Measurements from ENCODE around the gene PDK3. TPM values are rescaled to one million over a fixed set of nuclear protein-coding genes. Genes with fewer than 3 reads are reported as not detected.

Gene PDK3
- total RNA-seq, 1 experiment from 2014 or later: 47.3 TPM

- no peak overlapping the region for H2BK15ac ChIP-seq (ENCODE audit: low read depth, low read length)
- no peaks in the 10 kb centered on the region for H3K23me2 ChIP-seq (ENCODE audit: insufficient read length, low read depth, low read length, poor library complexity, severe bottlenecking)
- H3K9me3 ChIP-seq (ENCODE audit: control insufficient read depth, low read depth, low read length): no peaks in the 10 kb centered on the region
- no peak overlapping the region for H2AK5ac ChIP-seq (ENCODE audit: insufficient read length, low read length)
- Mint-ChIP-seq H3K9me3 (no peaks in the 10 kb centered on the region), H3K27me3 (ENCODE audit: low read depth) (no peaks in the 10 kb centered on the region), H3K27ac (peak overlapping the region in 1 of 3 experiments; percentile 25; a peak in 2 of 7 replicates), H3K4me3 (no peak overlapping the region), H3K36me3 (ENCODE audit: insufficient read depth in 1 of 3, low read depth in 3 of 3) (no peaks in the 10 kb centered on the region), H3K4me1 (peaks cover 37 to 56% of the 10 kb centered on the region in 2 experiments)
- no CpG with 5 or more reads among the region's 2 CpGs for WGBS (ENCODE audit: extremely low coverage, insufficient read length, low lambda C conversion rate)
- H3K4ac ChIP-seq (ENCODE audit: low read depth, low read length): no peak overlapping the region
- no peak overlapping the region for H2BK5ac ChIP-seq (ENCODE audit: insufficient read length, low read length)
- H3K4me1 ChIP-seq (ENCODE audit: insufficient read depth, low read length): no peaks in the 10 kb centered on the region; the same call in 1 of the 2 replicates
- H3K9ac ChIP-seq (ENCODE audit: extremely low read depth, insufficient read length, low read length): no peak overlapping the region
- DNase-seq: no peak
- H3K4me2 ChIP-seq (ENCODE audit: insufficient read depth, insufficient read length, low read length): no peak overlapping the region
- H2BK12ac ChIP-seq (ENCODE audit: insufficient read length, low read depth, low read length): no peak overlapping the region
- no peak overlapping the region for H3T11ph ChIP-seq (ENCODE audit: low read length)
- no peak overlapping the region for H3K23ac ChIP-seq (ENCODE audit: insufficient read length, low read depth, low read length)
- peaks cover 3% of the 10 kb centered on the region for H3K79me1 ChIP-seq (ENCODE audit: insufficient read depth, low read depth, low read length, poor library complexity, severe bottlenecking)
- no peak overlapping the region for H3K18ac ChIP-seq (ENCODE audit: insufficient read length, low read depth, low read length)
- H3K56ac ChIP-seq (ENCODE audit: insufficient read length, low read depth, low read length): no peak overlapping the region
- no peak overlapping the region for H4K5ac ChIP-seq (ENCODE audit: insufficient read length, low read depth, low read length)
- no peaks in the 10 kb centered on the region; the same call in 1 of the 2 replicates for H3K79me2 ChIP-seq (ENCODE audit: insufficient read depth, low read length)
- H4K20me1 ChIP-seq (ENCODE audit: control insufficient read depth, insufficient read depth, insufficient read length): no peaks in the 10 kb centered on the region
- no peak overlapping the region for H2BK120ac ChIP-seq (ENCODE audit: low read depth, low read length, poor library complexity, severe bottlenecking)
- no peak overlapping the region for H4K91ac ChIP-seq (ENCODE audit: insufficient read length, low read depth, low read length)
- TF ChIP-seq CTCF (conservative IDR thresholded peaks at IDR 0.05): no peak
- no peak overlapping the region for H3K14ac ChIP-seq (ENCODE audit: insufficient read depth, low read length)
- H2BK20ac ChIP-seq (ENCODE audit: low read depth, low read length, poor library complexity, severe bottlenecking): no peak overlapping the region
- H3K27ac ChIP-seq (ENCODE audit: insufficient read length, low read depth, low read length): no peak overlapping the region
- no peak overlapping the region for H4K8ac ChIP-seq (replicated peaks; ENCODE audit: insufficient read length, low read depth, low read length)
- H3K27me3 ChIP-seq (ENCODE audit: insufficient read depth, low read length): no peaks in the 10 kb centered on the region
- no peak overlapping the region for H2AFZ ChIP-seq (ENCODE audit: low read length)
These were observed 6.7 kb downstream of the PDK3 start for GRCh38 chrX:24471808-24472207.

Data from H9 (cell line).